IMR-90 (cell line): ENCODE results near the gene GHR. TPM values are rescaled to one million over a fixed set of nuclear protein-coding genes. Genes with fewer than 3 reads are reported as not detected.

ENCODE experiments used
- ATAC-seq: fragments of 200-7000 bp; cut with Tn5 transposase; 2 replicates; pipeline ENCODE4 v1.9.1; 2020; ENCODE audit warnings: low read depth, mild to moderate bottlenecking, moderate library complexity
- BruUV-seq: library from RNA; stranded (reverse); fragments of 400-500 nt; replicated peaks from 2 replicates; lab custom pipeline; 2021; lab: Mats Ljungman, UMichigan
- CTCF ChIA-PET: fragments of 300-600 bp; formaldehyde crosslinking; extraction: SDS; loops from one replicate; lab custom pipeline; 2021; ENCODE audit warnings: antibody characterized with exemption; lab: Yijun Ruan, JAX
- POLR2A ChIA-PET: fragments of 300-600 bp; sonication (Branson Sonifier 250); formaldehyde crosslinking; loops from one replicate; lab custom pipeline; 2022; ENCODE audit warnings: antibody characterized with exemption; ENCODE audit not compliant: unreplicated experiment; lab: Charles Lee
- DNase-seq: peaks from one replicate; pipeline ENCODE4 v3.0.0; 2013
- H2AFZ ChIP-seq: replicated peaks from 2 replicates; pipeline ENCODE3; 2013; ENCODE audit warnings: low read length, mild to moderate bottlenecking; ENCODE audit not compliant: poor library complexity
- H2AK5ac ChIP-seq: 2 replicates; pipeline ENCODE4 v1.6.1; 2013; ENCODE audit warnings: low read depth, low read length, inconsistent platforms
- H2AK9ac ChIP-seq: replicated peaks from 2 replicates; pipeline ENCODE3; 2013; ENCODE audit warnings: mild to moderate bottlenecking, low read depth, low read length, moderate library complexity; ENCODE audit not compliant: poor library complexity
- H2BK120ac ChIP-seq: 2 replicates; pipeline ENCODE4 v1.6.1; 2013; ENCODE audit warnings: low read depth, low read length, inconsistent platforms
- H2BK15ac ChIP-seq: 3 replicates; pipeline ENCODE4 v1.6.1; 2013; ENCODE audit warnings: low read depth, low read length, inconsistent platforms
- H2BK20ac ChIP-seq: 2 replicates; pipeline ENCODE4 v1.6.1; 2013; ENCODE audit warnings: low read depth, mild to moderate bottlenecking, inconsistent platforms, low read length, moderate library complexity
- H2BK5ac ChIP-seq: 2 replicates; pipeline ENCODE4 v1.6.1; 2013; ENCODE audit warnings: mild to moderate bottlenecking, low read depth, low read length, inconsistent platforms; ENCODE audit not compliant: poor library complexity, severe bottlenecking
- H3K14ac ChIP-seq: replicated peaks from 2 replicates; pipeline ENCODE4 v1.6.1; 2013; ENCODE audit warnings: low read depth, low read length, inconsistent platforms
- H3K18ac ChIP-seq: 2 replicates; pipeline ENCODE4 v1.6.1; 2013; ENCODE audit warnings: low read depth, low read length, control low read depth
- H3K23ac ChIP-seq: 2 replicates; pipeline ENCODE4 v1.6.1; 2013; ENCODE audit warnings: low read depth, low read length, inconsistent platforms
- H3K27ac ChIP-seq: 2 replicates; pipeline ENCODE4 v1.5.1; 2013; ENCODE audit warnings: mild to moderate bottlenecking, control low read depth, low read length; ENCODE audit not compliant: insufficient read depth
- H3K27me3 ChIP-seq: 2 replicates; pipeline ENCODE4 v1.6.1; 2013; ENCODE audit warnings: low read length; ENCODE audit not compliant: control insufficient read depth, insufficient read depth
- H3K36me3 ChIP-seq: 2 replicates; pipeline ENCODE4 v1.6.1; 2013; ENCODE audit warnings: low read length, mixed read lengths; ENCODE audit not compliant: control insufficient read depth, insufficient read depth
- H3K4ac ChIP-seq: 2 replicates; pipeline ENCODE4 v1.6.1; 2013; ENCODE audit warnings: low read depth, low read length, inconsistent platforms
- H3K4me1 ChIP-seq: 2 replicates; pipeline ENCODE4 v1.6.1; 2013; ENCODE audit warnings: low read length, mixed read lengths; ENCODE audit not compliant: control insufficient read depth, insufficient read depth
- H3K4me2 ChIP-seq: 2 replicates; pipeline ENCODE4 v1.6.1; 2013; ENCODE audit warnings: low read depth, mild to moderate bottlenecking, control low read depth, low read length, moderate library complexity
- H3K4me3 ChIP-seq: 2 replicates; pipeline ENCODE4 v1.5.1; 2013; ENCODE audit warnings: low read depth, mild to moderate bottlenecking, control low read depth, low read length, moderate library complexity; ENCODE audit not compliant: insufficient read depth
- H3K56ac ChIP-seq: 2 replicates; pipeline ENCODE4 v1.6.1; 2013; ENCODE audit warnings: low read length, inconsistent platforms; ENCODE audit not compliant: insufficient read depth; ENCODE audit errors: extremely low read depth
- H3K79me1 ChIP-seq, 2 experiments: 2 replicates each; pipeline ENCODE4 v1.6.1; 2013; ENCODE audit warnings: low read length in 2 of 2, inconsistent platforms in 1 of 2, low read depth in 1 of 2
- H3K9ac ChIP-seq: 2 replicates; pipeline ENCODE4 v1.6.1; 2013; ENCODE audit warnings: low read depth, low read length, control low read depth
- H3K9me1 ChIP-seq: 2 replicates; pipeline ENCODE4 v1.6.1; 2013; ENCODE audit warnings: low read length, inconsistent platforms; ENCODE audit not compliant: insufficient read depth
- H3K9me3 ChIP-seq: 2 replicates; pipeline ENCODE4 v1.6.1; 2013; ENCODE audit warnings: low read length; ENCODE audit not compliant: control insufficient read depth, insufficient read depth
- H4K20me1 ChIP-seq: 2 replicates; pipeline ENCODE4 v1.6.1; 2013; ENCODE audit warnings: low read length, inconsistent platforms; ENCODE audit not compliant: insufficient read depth
- H4K5ac ChIP-seq: 2 replicates; pipeline ENCODE4 v1.6.1; 2013; ENCODE audit warnings: mild to moderate bottlenecking, low read depth, low read length, control low read depth
- H4K8ac ChIP-seq, 2 experiments: 2 replicates each; pipeline ENCODE4 v1.6.1; 2013; ENCODE audit warnings: low read depth in 2 of 2, low read length in 2 of 2, control low read depth in 1 of 2, inconsistent platforms in 1 of 2
- H4K91ac ChIP-seq: 2 replicates; pipeline ENCODE4 v1.6.1; 2013; ENCODE audit warnings: low read depth, low read length, inconsistent platforms; ENCODE audit not compliant: insufficient read depth
- MXI1 ChIP-seq: IDR thresholded peaks from 2 replicates; pipeline ENCODE4 v1.6.1; 2012; ENCODE audit warnings: low read depth, mild to moderate bottlenecking, low read length, moderate library complexity, borderline replicate concordance
- RCOR1 ChIP-seq: IDR thresholded peaks from 2 replicates; pipeline ENCODE4 v1.6.1; 2012; ENCODE audit warnings: mild to moderate bottlenecking, low read length, improper control_type of control experiment; ENCODE audit not compliant: insufficient replicate concordance
- SMC3 ChIP-seq: fragments of 150-350 bp; IDR thresholded peaks from 2 replicates; pipeline ENCODE4 v1.6.1; 2016; ENCODE audit warnings: low read depth, mild to moderate bottlenecking, antibody characterized with exemption, low read length, moderate library complexity
- WGBS, 2 experiments: methylation state at CpG; one replicate each; pipeline versions ENCODE4 v1.1.5 to v1.1.7; 2013; ENCODE audit warnings: missing lambda C conversion rate in 2 of 2; ENCODE audit not compliant: insufficient read length in 1 of 2; ENCODE audit errors: extremely low coverage in 2 of 2; 5-methylcytosine and 5-hydroxymethylcytosine counted together
- dilution Hi-C: fragments of 300-500 bp; cut with HindIII; formaldehyde crosslinking; loops from one replicate; pipeline ENCODE4 v1.14.3; 2018; ENCODE audit warnings: low sequenced_read_pairs; ENCODE audit not compliant: unreplicated experiment
- in situ Hi-C: fragments of 300-500 bp; cut with MboI; formaldehyde crosslinking; loops from 3 replicates; pipeline ENCODE4 v1.14.3; 2019; ENCODE audit warnings: low sequenced_read_pairs, inconsistent platforms, mixed read lengths
- intact Hi-C: fragments of 100-400 bp; cut with micrococcal nuclease; formaldehyde crosslinking; loops from 2 replicates; pipeline ENCODE4 v1.10.0; 2022
- polyA plus RNA-seq, 3 experiments: library from polyadenylated mRNA; depleted of rRNA; stranded (reverse); fragments of >200 nt; gene quantifications; 2 replicates each; pipeline ENCODE4 v1.2.3, GENCODE V29; 2012; ENCODE audit warnings: low replicate concordance in 1 of 3
- total RNA-seq: library from RNA; depleted of rRNA; stranded (reverse); fragments of >200 nt; gene quantifications from 2 replicates; pipeline ENCODE4 v1.2.3, GENCODE V29; 2012
- TF ChIP-seq, protein P1 (sequence below): conservative IDR thresholded peaks from 2 replicates; pipeline ENCODE4 v1.5.1; 2012; ENCODE audit warnings: mild to moderate bottlenecking, low read depth, low read length, improper control_type of control experiment

The GHR gene
- total and polyA plus RNA-seq, 2 of the 4 experiments (the other 2 are of a cell fraction): 0.36 to 1.1 TPM

DNA sequence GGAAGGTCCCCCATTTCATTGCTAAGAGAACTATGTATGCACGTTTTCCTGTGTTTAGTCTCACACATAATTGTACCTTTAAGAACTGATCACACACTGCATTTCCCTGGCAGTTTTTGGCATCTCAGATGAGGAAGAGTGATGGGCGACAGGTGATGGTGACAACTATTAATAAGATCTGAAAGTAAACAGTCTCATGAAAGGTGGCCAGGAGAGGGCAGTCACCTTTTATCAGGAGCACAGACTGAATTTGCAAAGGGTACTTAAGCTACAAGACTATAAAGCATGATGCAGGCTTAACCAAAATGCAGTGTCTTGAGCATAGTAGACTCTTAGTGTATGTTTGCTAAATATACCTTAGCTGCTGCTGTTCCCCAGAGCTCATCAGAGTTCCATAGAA is 91.5 kb downstream of the GHR start:
- no TSS peak for BruUV-seq
- Histone ChIP-seq H3K9me1 (no peaks in the 10 kb centered on the region), H3K4me3 (no peak overlapping the region), H3K36me3 (no peaks in the 10 kb centered on the region), H4K91ac (no peak overlapping the region), H3K9ac (no peak overlapping the region), H3K4me1 (no peaks in the 10 kb centered on the region), H3K79me1 (no peaks in the 10 kb centered on the region), H3K27me3 (no peaks in the 10 kb centered on the region), H3K9me3 (no peaks in the 10 kb centered on the region), H2AK9ac (no peak overlapping the region), H3K4me2 (no peak overlapping the region), H2BK120ac (no peak overlapping the region), H3K14ac (no peak overlapping the region), H3K4ac (no peak overlapping the region), H3K27ac (no peak overlapping the region), H2AFZ (no peak overlapping the region), H2BK15ac (no peak overlapping the region), H2BK20ac (no peak overlapping the region), H4K20me1 (no peaks in the 10 kb centered on the region), H4K5ac (no peak overlapping the region), H3K56ac (no peak overlapping the region), H4K8ac (no peak overlapping the region), H2AK5ac (no peak overlapping the region), H3K18ac (no peak overlapping the region), H2BK5ac (no peak overlapping the region), H3K23ac (no peak overlapping the region)
- TF ChIP-seq, protein P1, sequence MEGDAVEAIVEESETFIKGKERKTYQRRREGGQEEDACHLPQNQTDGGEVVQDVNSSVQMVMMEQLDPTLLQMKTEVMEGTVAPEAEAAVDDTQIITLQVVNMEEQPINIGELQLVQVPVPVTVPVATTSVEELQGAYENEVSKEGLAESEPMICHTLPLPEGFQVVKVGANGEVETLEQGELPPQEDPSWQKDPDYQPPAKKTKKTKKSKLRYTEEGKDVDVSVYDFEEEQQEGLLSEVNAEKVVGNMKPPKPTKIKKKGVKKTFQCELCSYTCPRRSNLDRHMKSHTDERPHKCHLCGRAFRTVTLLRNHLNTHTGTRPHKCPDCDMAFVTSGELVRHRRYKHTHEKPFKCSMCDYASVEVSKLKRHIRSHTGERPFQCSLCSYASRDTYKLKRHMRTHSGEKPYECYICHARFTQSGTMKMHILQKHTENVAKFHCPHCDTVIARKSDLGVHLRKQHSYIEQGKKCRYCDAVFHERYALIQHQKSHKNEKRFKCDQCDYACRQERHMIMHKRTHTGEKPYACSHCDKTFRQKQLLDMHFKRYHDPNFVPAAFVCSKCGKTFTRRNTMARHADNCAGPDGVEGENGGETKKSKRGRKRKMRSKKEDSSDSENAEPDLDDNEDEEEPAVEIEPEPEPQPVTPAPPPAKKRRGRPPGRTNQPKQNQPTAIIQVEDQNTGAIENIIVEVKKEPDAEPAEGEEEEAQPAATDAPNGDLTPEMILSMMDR: no peak
- TF ChIP-seq SMC3 (no peak), RCOR1 (no peak), MXI1 (no peak)
- no peak for ATAC-seq
- ChIA-PET CTCF (no interaction called here), POLR2A (no interaction called here)
- intact Hi-C loops (no loop called here), in situ Hi-C loops (no loop called here), dilution Hi-C loops (no loop called here)
- no CpG with 5 or more reads among the region's 2 CpGs for WGBS, 2 experiments
- no peak for DNase-seq
